Common myeloid progenitor, CD34-positive (primary cell): ENCODE measurements around the gene KIFAP3.
"Not testable (repeated sequence)": the region's sequence is repeated elsewhere in the genome, so short reads cannot be mapped to it uniquely, and the experiment has no call there.

Experiments
- CTCF ChIA-PET: fragments of 350-600 bp; sonication (Branson Sonifier 250); formaldehyde crosslinking; loops from one replicate; lab custom pipeline; 2021; ENCODE audit warnings: antibody characterized with exemption; lab: Charles Lee
- POLR2A ChIA-PET: fragments of 350-600 bp; sonication (Branson Sonifier 250); formaldehyde crosslinking; loops from one replicate; lab custom pipeline; 2021; ENCODE audit warnings: antibody characterized with exemption; lab: Charles Lee
- DNase-seq, 3 donors: peaks; one replicate each; pipeline versions ENCODE4 v3.0.0 to v3.0.0-alpha.2; 2013
- H3K27ac ChIP-seq, 2 experiments: 1 replicate in 1 of 2; 2 replicates in 1 of 2; pipeline ENCODE4 v1.7.0; 2013; ENCODE audit warnings: inconsistent platforms in 2 of 2, low read length in 2 of 2, mild to moderate bottlenecking in 2 of 2, low read depth in 1 of 2, moderate library complexity in 1 of 2; ENCODE audit not compliant: severe bottlenecking in 2 of 2, insufficient read depth in 1 of 2, poor library complexity in 1 of 2
- H3K27me3 ChIP-seq, 5 experiments: replicated peaks in 2 of 5; 1 replicate in 3 of 5; 2 replicates in 2 of 5; pipeline versions ENCODE4 v1.6.1 to v1.7.0; 2013; ENCODE audit warnings: low read length in 4 of 5, mild to moderate bottlenecking in 2 of 5, moderate library complexity in 2 of 5, inconsistent platforms in 1 of 5; ENCODE audit not compliant: insufficient read depth in 5 of 5, control insufficient read depth in 4 of 5
- H3K36me3 ChIP-seq, 4 experiments: 1 replicate in 2 of 4; 2 replicates in 2 of 4; pipeline versions ENCODE4 v1.6.1 to v1.7.0; 2013; ENCODE audit warnings: low read length in 3 of 4, control low read depth in 1 of 4, mild to moderate bottlenecking in 1 of 4; ENCODE audit not compliant: control insufficient read depth in 4 of 4, insufficient read depth in 4 of 4
- H3K4me1 ChIP-seq, 4 experiments: 1 replicate in 3 of 4; 2 replicates in 1 of 4; pipeline versions ENCODE4 v1.6.1 to v1.7.1; 2013; ENCODE audit warnings: low read length in 3 of 4, mild to moderate bottlenecking in 3 of 4, control low read depth in 1 of 4, inconsistent platforms in 1 of 4, moderate library complexity in 1 of 4; ENCODE audit not compliant: control insufficient read depth in 4 of 4, insufficient read depth in 4 of 4; ENCODE audit errors: control extremely low read depth in 1 of 4
- H3K4me3 ChIP-seq, 7 experiments: 1 replicate in 4 of 7; 2 replicates in 3 of 7; pipeline versions ENCODE4 v1.5.1 to v1.7.0; 2013; ENCODE audit warnings: mild to moderate bottlenecking in 7 of 7, low read length in 6 of 7, moderate library complexity in 6 of 7, inconsistent platforms in 2 of 7, low read depth in 2 of 7, control low read depth in 1 of 7; ENCODE audit not compliant: insufficient read depth in 4 of 7, control insufficient read depth in 1 of 7; ENCODE audit errors: extremely low read depth in 1 of 7
- H3K9me3 ChIP-seq, 5 experiments: 1 replicate in 4 of 5; 2 replicates in 1 of 5; pipeline versions ENCODE4 v1.6.1 to v1.7.1; 2013; ENCODE audit warnings: low read length in 4 of 5, mild to moderate bottlenecking in 2 of 5, inconsistent platforms in 1 of 5, low read depth in 1 of 5, moderate library complexity in 1 of 5; ENCODE audit not compliant: control insufficient read depth in 4 of 5, insufficient read depth in 2 of 5; ENCODE audit errors: control extremely low read depth in 1 of 5
- WGBS: methylation state at CpG from one replicate; pipeline ENCODE4 v1.1.5; 2013; ENCODE audit not compliant: insufficient coverage; 5-methylcytosine and 5-hydroxymethylcytosine counted together

KIFAP3 gene

GRCh38 chr1:170064821-170065220, 9.7 kb downstream of the KIFAP3 start:
- Histone ChIP-seq H3K4me3 (no peak overlapping the region), H3K27me3 (no peaks in the 10 kb centered on the region), H3K27ac (no peak overlapping the region), H3K4me1 (peaks cover 0 to 21% (median 4%) of the 10 kb centered on the region in 4 experiments), H3K36me3 (no peaks in the 10 kb centered on the region), H3K9me3 (peaks cover 0 to 4% (median 0%) of the 10 kb centered on the region in 5 experiments)
- no CpG with 5 or more reads among the region's 1 CpG for WGBS
- no peak for DNase-seq
- POLR2A ChIA-PET = no interaction called here
- CTCF ChIA-PET = no interaction called here

DNA sequence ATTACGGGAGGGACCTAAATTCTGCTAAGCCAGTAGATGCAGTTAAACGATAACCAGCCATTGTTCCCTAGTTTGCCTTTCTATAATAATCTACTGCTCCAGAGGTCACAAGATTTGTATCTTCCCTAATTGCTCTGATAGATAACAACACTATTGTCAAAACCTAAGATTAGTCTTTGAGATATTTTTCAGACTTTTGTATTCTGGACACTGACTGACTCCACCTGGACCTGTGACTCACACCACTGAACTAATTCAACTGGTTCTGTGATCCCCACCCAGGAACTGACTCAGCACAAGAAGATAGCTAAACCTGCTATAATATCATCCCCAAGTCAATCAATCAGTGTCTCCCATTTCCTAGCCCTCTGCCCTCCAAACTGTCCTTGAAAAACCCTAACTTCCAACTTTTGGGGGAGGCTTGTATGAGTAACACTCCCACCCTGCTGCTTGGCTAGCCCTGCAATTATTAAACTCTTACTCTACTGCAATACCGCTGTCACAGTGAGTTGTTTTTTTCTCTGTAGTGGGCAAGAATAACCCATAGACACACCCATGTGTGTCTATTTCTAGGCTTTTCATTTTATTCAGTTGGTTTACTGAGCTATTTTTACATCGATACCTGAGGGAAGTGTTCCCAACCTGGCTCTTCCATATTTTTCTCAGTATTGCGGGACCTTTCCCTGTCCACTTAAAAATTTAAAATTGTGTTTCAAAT, 11.2 kb downstream of the KIFAP3 start:
- Histone ChIP-seq H3K27ac (no peak overlapping the region), H3K27me3 (no peaks in the 10 kb centered on the region), H3K4me1 (peaks cover 0 to 13% (median 3%) of the 10 kb centered on the region in 4 experiments), H3K4me3 (no peak overlapping the region), H3K36me3 (no peaks in the 10 kb centered on the region), H3K9me3 (peaks cover 0 to 4% (median 0%) of the 10 kb centered on the region in 5 experiments)
- CTCF ChIA-PET = interaction anchor here (1.0 kb wide), 1 partner anchor 8 kb away, joined by 3 read pairs; no protein-coding TSS in a partner anchor
- POLR2A ChIA-PET = no interaction called here
- DNase-seq = no peak
- WGBS = 100% methylated on average over 3 of the region's 5 CpGs

GRCh38 chr1:170061676-170062075, 12.8 kb downstream of the KIFAP3 start:
- 100% methylated on average over 2 of the region's 4 CpGs for WGBS
- H3K4me1 ChIP-seq, H3K36me3 ChIP-seq, H3K27me3 ChIP-seq, H3K9me3 ChIP-seq, POLR2A ChIA-PET, H3K4me3 ChIP-seq, H3K27ac ChIP-seq, DNase-seq, CTCF ChIA-PET: not testable (repeated sequence)

GRCh38 chr1:170060015-170060520, 14.4 kb downstream of the KIFAP3 start:
- H3K9me3 ChIP-seq, H3K27me3 ChIP-seq, H3K4me3 ChIP-seq, H3K27ac ChIP-seq, CTCF ChIA-PET, DNase-seq, H3K36me3 ChIP-seq, H3K4me1 ChIP-seq, POLR2A ChIA-PET: not testable (repeated sequence)
- WGBS = 33% methylated on average over 1 of the region's 3 CpGs

- no peaks in the 10 kb centered on the region for H3K27me3 ChIP-seq
- POLR2A ChIA-PET = interaction anchor here (1.1 kb wide), 1 partner anchor 18 kb away, joined by 5 read pairs; no protein-coding TSS in a partner anchor
- 93% methylated on average over 2 of the region's 3 CpGs for WGBS
- DNase-seq = peak; percentile 46 to 84 (median 68)
- H3K36me3 ChIP-seq = peaks cover 0 to 40% (median 5%) of the 10 kb centered on the region in 4 experiments
- peaks cover 0 to 12% (median 0%) of the 10 kb centered on the region in 5 experiments for H3K9me3 ChIP-seq
- H3K4me3 ChIP-seq = no peak overlapping the region
- peak overlapping the region in 1 of 2 experiments; percentile 47 for H3K27ac ChIP-seq
- CTCF ChIA-PET = no interaction called here
- no peaks in the 10 kb centered on the region for H3K4me1 ChIP-seq
Measured at GRCh38 chr1:170049176-170049800, 25.2 kb downstream of the KIFAP3 start.

DNA sequence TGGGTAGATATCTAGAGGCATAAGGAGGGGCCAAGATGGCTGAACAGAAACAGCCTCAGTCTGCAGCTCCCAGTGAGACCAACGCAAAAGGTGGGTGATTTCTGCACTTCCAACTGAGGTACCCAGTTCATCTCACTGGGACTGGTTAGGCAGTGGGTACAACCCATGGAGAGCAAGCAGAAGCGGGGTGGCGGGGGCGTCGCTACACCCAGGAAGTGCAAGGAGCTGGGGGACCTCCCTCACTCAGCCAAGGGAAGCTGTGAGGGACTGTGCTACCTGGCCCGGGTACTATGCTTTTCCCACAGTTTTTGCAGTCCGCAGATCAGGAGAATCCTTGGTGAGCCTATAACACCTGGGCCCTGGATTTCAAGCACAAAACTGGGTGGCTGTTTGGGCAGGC, 26.0 kb downstream of the KIFAP3 start:
- ChIA-PET POLR2A (interaction anchor here (1.1 kb wide), 1 partner anchor 18 kb away, joined by 5 read pairs; no protein-coding TSS in a partner anchor), CTCF (no interaction called here)
- WGBS = 98% methylated on average over 7 of the region's 7 CpGs
- Histone ChIP-seq H3K27me3 (no peaks in the 10 kb centered on the region), H3K4me1 (no peaks in the 10 kb centered on the region), H3K4me3 (no peak overlapping the region), H3K36me3 (peaks cover 0 to 39% (median 6%) of the 10 kb centered on the region in 4 experiments), H3K9me3 (peaks cover 0 to 12% (median 0%) of the 10 kb centered on the region in 5 experiments), H3K27ac (no peak overlapping the region)
- no peak for DNase-seq

DNA sequence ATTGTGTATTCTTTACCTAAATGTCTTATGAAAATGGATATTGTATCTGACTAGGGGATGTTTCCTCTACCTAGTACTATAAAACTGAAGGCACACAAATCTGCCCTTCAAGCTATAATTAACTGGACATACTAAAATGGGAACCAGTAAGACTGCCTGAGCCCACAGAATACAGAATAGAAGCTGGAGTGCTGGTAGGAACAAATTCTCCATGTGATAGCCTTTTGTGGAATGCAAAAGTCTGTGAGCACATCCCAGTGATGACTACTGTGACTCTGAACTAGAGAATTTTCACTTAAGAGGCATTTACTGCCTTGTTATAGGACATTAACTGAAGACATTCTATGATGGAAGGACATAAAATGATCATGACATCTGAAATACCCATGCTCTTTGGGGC, 30.3 kb downstream of the KIFAP3 start:
- Histone ChIP-seq H3K27me3 (no peaks in the 10 kb centered on the region), H3K27ac (no peak overlapping the region), H3K36me3 (peaks cover 3 to 34% (median 9%) of the 10 kb centered on the region in 4 experiments), H3K4me1 (peaks cover 0 to 7% (median under 1%) of the 10 kb centered on the region in 4 experiments), H3K9me3 (no peaks in the 10 kb centered on the region), H3K4me3 (no peak overlapping the region)
- CTCF ChIA-PET = interaction anchor here (1.8 kb wide), 1 partner anchor 13 kb away, joined by 4 read pairs; no protein-coding TSS in a partner anchor
- DNase-seq = no peak
- POLR2A ChIA-PET = interaction anchor here (0.7 kb wide), 1 partner anchor 669 kb away, joined by 3 read pairs; no protein-coding TSS in a partner anchor
